PFSK-1 (cell line): ENCODE results near the gene KRT86.

Experiments used
- POLR2AphosphoS5 ChIP-seq: IDR thresholded peaks from 2 replicates; pipeline ENCODE4 v1.6.1; 2012; ENCODE audit warnings: low read depth, mild to moderate bottlenecking, control low read depth, low read length, moderate library complexity
- SIN3A ChIP-seq: IDR thresholded peaks from 2 replicates; pipeline ENCODE4 v1.6.1; 2012; ENCODE audit warnings: mild to moderate bottlenecking, low read length, moderate library complexity, borderline replicate concordance; ENCODE audit not compliant: insufficient read depth
- TF ChIP-seq, protein P1 (sequence below), 2 experiments: IDR thresholded peaks; 2 replicates each; pipeline versions ENCODE4 v1.6.1 to v1.8.0; 2011 to 2012; ENCODE audit warnings: low read depth in 2 of 2, low read length in 2 of 2, control low read depth in 1 of 2, inconsistent platforms in 1 of 2, mild to moderate bottlenecking in 1 of 2, moderate library complexity in 1 of 2; ENCODE audit not compliant: insufficient read depth in 1 of 2

- TF ChIP-seq, protein P1, sequence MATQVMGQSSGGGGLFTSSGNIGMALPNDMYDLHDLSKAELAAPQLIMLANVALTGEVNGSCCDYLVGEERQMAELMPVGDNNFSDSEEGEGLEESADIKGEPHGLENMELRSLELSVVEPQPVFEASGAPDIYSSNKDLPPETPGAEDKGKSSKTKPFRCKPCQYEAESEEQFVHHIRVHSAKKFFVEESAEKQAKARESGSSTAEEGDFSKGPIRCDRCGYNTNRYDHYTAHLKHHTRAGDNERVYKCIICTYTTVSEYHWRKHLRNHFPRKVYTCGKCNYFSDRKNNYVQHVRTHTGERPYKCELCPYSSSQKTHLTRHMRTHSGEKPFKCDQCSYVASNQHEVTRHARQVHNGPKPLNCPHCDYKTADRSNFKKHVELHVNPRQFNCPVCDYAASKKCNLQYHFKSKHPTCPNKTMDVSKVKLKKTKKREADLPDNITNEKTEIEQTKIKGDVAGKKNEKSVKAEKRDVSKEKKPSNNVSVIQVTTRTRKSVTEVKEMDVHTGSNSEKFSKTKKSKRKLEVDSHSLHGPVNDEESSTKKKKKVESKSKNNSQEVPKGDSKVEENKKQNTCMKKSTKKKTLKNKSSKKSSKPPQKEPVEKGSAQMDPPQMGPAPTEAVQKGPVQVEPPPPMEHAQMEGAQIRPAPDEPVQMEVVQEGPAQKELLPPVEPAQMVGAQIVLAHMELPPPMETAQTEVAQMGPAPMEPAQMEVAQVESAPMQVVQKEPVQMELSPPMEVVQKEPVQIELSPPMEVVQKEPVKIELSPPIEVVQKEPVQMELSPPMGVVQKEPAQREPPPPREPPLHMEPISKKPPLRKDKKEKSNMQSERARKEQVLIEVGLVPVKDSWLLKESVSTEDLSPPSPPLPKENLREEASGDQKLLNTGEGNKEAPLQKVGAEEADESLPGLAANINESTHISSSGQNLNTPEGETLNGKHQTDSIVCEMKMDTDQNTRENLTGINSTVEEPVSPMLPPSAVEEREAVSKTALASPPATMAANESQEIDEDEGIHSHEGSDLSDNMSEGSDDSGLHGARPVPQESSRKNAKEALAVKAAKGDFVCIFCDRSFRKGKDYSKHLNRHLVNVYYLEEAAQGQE (IDR thresholded peaks at IDR 0.05; ENCODE audit: insufficient read depth in 1 of 2, low read depth in 2 of 2, low read length in 2 of 2), result no peak
- TF ChIP-seq SIN3A, result no peak
- no peak for TF ChIP-seq POLR2AphosphoS5
Measured at GRCh38 chr12:52267266-52267665, 7.2 kb upstream of the KRT86 start.
